GM23338 (cell line): ENCODE results near the gene RCBTB2. TPM values are rescaled to one million over a fixed set of nuclear protein-coding genes. Genes with fewer than 3 reads are reported as not detected.
"Not testable (repeated sequence)": the region's sequence is repeated elsewhere in the genome, so short reads cannot be mapped to it uniquely, and the experiment has no call there.

ENCODE experiments used
- ATAC-seq: fragments of 200-7000 bp; cut with Tn5 transposase; 3 replicates; pipeline ENCODE4 v1.9.1; 2020
- DNase-seq: peaks from one replicate; pipeline ENCODE4 v3.0.0-alpha.2; 2015; ENCODE audit warnings: low spot score
- H2AFZ ChIP-seq: fragments of 200-600 bp; sonication (generic); 2 replicates; pipeline ENCODE4 v1.8.0; 2016; ENCODE audit warnings: antibody characterized with exemption, mild to moderate bottlenecking, moderate library complexity
- H3F3A ChIP-seq: fragments of 200-600 bp; sonication (generic); replicated peaks from 2 replicates; pipeline ENCODE4 v1.8.0; 2017; ENCODE audit warnings: antibody characterized with exemption, mixed run types, low read depth
- H3K27ac ChIP-seq: fragments of 200-600 bp; sonication (generic); 2 replicates; pipeline ENCODE4 v1.6.1; 2016; ENCODE audit warnings: low read depth
- H3K27me3 ChIP-seq: fragments of 200-600 bp; sonication (generic); 2 replicates; pipeline ENCODE4 v1.8.0; 2016; ENCODE audit warnings: mild to moderate bottlenecking, mixed run types, moderate library complexity; ENCODE audit not compliant: insufficient read depth
- H3K36me3 ChIP-seq: fragments of 200-600 bp; sonication (generic); 2 replicates; pipeline ENCODE4 v1.8.0; 2016; ENCODE audit warnings: mild to moderate bottlenecking; ENCODE audit not compliant: insufficient read depth
- H3K4me1 ChIP-seq: fragments of 200-600 bp; sonication (generic); 2 replicates; pipeline ENCODE4 v1.8.0; 2016; ENCODE audit warnings: mild to moderate bottlenecking, moderate library complexity; ENCODE audit not compliant: insufficient read depth
- H3K4me2 ChIP-seq: fragments of 200-600 bp; sonication (generic); 2 replicates; pipeline ENCODE4 v1.7.1; 2017; ENCODE audit warnings: mixed run types
- H3K4me3 ChIP-seq: fragments of 200-600 bp; sonication (generic); 2 replicates; pipeline ENCODE4 v1.6.1; 2016; ENCODE audit warnings: mixed run types
- H3K79me2 ChIP-seq: fragments of 200-600 bp; sonication (generic); replicated peaks from 2 replicates; pipeline ENCODE4 v1.8.0; 2017; ENCODE audit warnings: mild to moderate bottlenecking; ENCODE audit not compliant: insufficient read depth
- H3K9me2 ChIP-seq: fragments of 200-600 bp; sonication (generic); 2 replicates; pipeline ENCODE4 v1.8.0; 2017; ENCODE audit not compliant: insufficient read depth
- H4K20me1 ChIP-seq: fragments of 200-600 bp; sonication (generic); replicated peaks from 2 replicates; pipeline ENCODE4 v1.8.0; 2017; ENCODE audit warnings: mild to moderate bottlenecking; ENCODE audit not compliant: insufficient read depth
- H3K27ac Mint-ChIP-seq: 2 replicates; pipeline ENCODE4 v1.8.0; 2020; ENCODE audit warnings: inconsistent platforms, mild to moderate bottlenecking, moderate library complexity, mixed read lengths
- H3K27me3 Mint-ChIP-seq: 3 replicates; pipeline ENCODE4 v1.8.0; 2022; ENCODE audit warnings: low read depth, mild to moderate bottlenecking, moderate library complexity, mixed read lengths, inconsistent platforms; ENCODE audit not compliant: insufficient read depth, poor library complexity
- H3K36me3 Mint-ChIP-seq: 3 replicates; pipeline ENCODE4 v1.8.0; 2021; ENCODE audit warnings: low read depth, mild to moderate bottlenecking, inconsistent platforms, moderate library complexity, mixed read lengths
- H3K4me1 Mint-ChIP-seq: 3 replicates; pipeline ENCODE4 v1.8.0; 2020; ENCODE audit warnings: mild to moderate bottlenecking, inconsistent platforms, mixed read lengths
- H3K4me3 Mint-ChIP-seq: 3 replicates; pipeline ENCODE4 v1.8.0; 2021; ENCODE audit warnings: moderate library complexity, mild to moderate bottlenecking, inconsistent platforms, mixed read lengths
- H3K9me3 Mint-ChIP-seq: 3 replicates; pipeline ENCODE4 v1.8.0; 2020; ENCODE audit warnings: moderate library complexity, mild to moderate bottlenecking, inconsistent platforms, mixed read lengths
- NANOG ChIP-seq: IDR thresholded peaks from 2 replicates; pipeline ENCODE4 v1.6.1; 2016; ENCODE audit warnings: antibody characterized with exemption, borderline replicate concordance
- POLR2AphosphoS5 ChIP-seq: IDR thresholded peaks from 2 replicates; pipeline ENCODE4 v1.6.1; 2016; ENCODE audit warnings: antibody characterized with exemption, low read depth
- STAT1 ChIP-seq: IDR thresholded peaks from one replicate; pipeline ENCODE4 v1.6.1; 2016; ENCODE audit warnings: antibody characterized with exemption; ENCODE audit not compliant: unreplicated experiment
- ZNF331 ChIP-seq: fragments of 250-450 bp; sonication (Bioruptor Pico); IDR thresholded peaks from 2 replicates; pipeline ENCODE4 v1.5.0; 2020; ENCODE audit warnings: low read depth, mild to moderate bottlenecking, moderate library complexity
- ZNF462 ChIP-seq: fragments of 250-450 bp; sonication (Bioruptor Pico); IDR thresholded peaks from 2 replicates; pipeline ENCODE4 v1.5.0; 2020; ENCODE audit warnings: mild to moderate bottlenecking, moderate library complexity
- polyA plus RNA-seq: library from polyadenylated mRNA; unstranded; fragments of >200 nt; fragmentation: Nextera tagmentation; extraction: Ambion mirVana; gene quantifications from 2 replicates; pipeline ENCODE4 v1.2.1, GENCODE V29; 2016
- total RNA-seq: library from RNA; depleted of rRNA; stranded (reverse); fragments of >200 nt; shearing (Covaris generic); gene quantifications from 2 replicates; pipeline ENCODE4 v1.2.3, GENCODE V29; 2014
- TF ChIP-seq, protein P1 (sequence below), 2 experiments: fragments of 200-600 bp in 1 of 2; sonication (generic) in 1 of 2; conservative IDR thresholded peaks; 2 replicates each; pipeline versions ENCODE4 v1.5.1 to v1.6.1; 2016 to 2017; ENCODE audit warnings: antibody characterized with exemption in 2 of 2, low read depth in 2 of 2, mild to moderate bottlenecking in 2 of 2, moderate library complexity in 1 of 2

RCBTB2 gene
- total and polyA plus RNA-seq, 2 experiments from 2014 or later = 8.1 to 20.8 TPM

DNA sequence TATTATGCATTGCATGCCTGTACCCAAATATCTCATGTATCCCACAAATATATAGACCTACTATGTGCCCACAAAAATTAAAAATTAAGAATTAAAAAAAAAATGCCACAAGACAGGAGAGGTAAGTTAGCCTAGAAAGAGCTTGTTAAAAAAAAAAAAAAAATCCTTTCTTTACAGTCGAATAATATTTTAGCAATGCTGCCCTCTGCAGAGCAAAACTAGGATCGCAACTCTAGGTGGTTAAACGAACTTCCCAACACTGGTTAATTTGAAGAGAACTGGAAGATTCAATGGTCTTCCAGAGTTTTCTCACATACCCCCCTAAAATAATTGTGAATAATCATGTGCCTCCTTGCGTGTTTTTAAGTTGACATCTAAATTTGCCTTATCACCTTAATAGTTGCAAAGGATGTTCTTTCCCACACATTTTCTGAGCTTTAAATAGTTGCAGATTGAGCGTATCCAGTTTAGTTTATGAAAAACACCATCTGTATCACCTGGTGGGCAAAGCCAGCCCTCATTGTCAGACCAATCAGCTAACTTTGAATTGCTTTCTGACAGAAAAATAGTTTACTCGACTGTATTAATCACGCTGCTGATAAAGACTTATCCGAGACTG is 47.4 kb upstream of the RCBTB2 start:
- Histone ChIP-seq H3K27ac (no peak overlapping the region), H3K4me2 (no peak overlapping the region), H3K79me2 (no peaks in the 10 kb centered on the region), H3F3A (no peaks in the 10 kb centered on the region), H3K27me3 (no peaks in the 10 kb centered on the region), H3K4me1 (peaks cover 3% of the 10 kb centered on the region), H3K36me3 (no peaks in the 10 kb centered on the region), H4K20me1 (no peaks in the 10 kb centered on the region), H2AFZ (no peak overlapping the region), H3K4me3 (no peak overlapping the region), H3K9me2 (peaks cover 10% of the 10 kb centered on the region)
- ATAC-seq = peak; percentile 65
- Mint-ChIP-seq H3K9me3 (no peaks in the 10 kb centered on the region), H3K4me1 (peaks cover under 1% of the 10 kb centered on the region; the same call in 1 of the 3 replicates), H3K4me3 (no peak overlapping the region), H3K27ac (no peak overlapping the region), H3K27me3 (peaks cover 5% of the 10 kb centered on the region), H3K36me3 (no peaks in the 10 kb centered on the region)
- no peak for TF ChIP-seq POLR2AphosphoS5
- TF ChIP-seq ZNF331 (CRISPR knock-in tag) = no peak
- TF ChIP-seq, protein P1, sequence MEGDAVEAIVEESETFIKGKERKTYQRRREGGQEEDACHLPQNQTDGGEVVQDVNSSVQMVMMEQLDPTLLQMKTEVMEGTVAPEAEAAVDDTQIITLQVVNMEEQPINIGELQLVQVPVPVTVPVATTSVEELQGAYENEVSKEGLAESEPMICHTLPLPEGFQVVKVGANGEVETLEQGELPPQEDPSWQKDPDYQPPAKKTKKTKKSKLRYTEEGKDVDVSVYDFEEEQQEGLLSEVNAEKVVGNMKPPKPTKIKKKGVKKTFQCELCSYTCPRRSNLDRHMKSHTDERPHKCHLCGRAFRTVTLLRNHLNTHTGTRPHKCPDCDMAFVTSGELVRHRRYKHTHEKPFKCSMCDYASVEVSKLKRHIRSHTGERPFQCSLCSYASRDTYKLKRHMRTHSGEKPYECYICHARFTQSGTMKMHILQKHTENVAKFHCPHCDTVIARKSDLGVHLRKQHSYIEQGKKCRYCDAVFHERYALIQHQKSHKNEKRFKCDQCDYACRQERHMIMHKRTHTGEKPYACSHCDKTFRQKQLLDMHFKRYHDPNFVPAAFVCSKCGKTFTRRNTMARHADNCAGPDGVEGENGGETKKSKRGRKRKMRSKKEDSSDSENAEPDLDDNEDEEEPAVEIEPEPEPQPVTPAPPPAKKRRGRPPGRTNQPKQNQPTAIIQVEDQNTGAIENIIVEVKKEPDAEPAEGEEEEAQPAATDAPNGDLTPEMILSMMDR (conservative IDR thresholded peaks at IDR 0.05; ENCODE audit: low read depth in 2 of 2) = peak; percentile 64 to 76
- no peak for TF ChIP-seq ZNF462 (CRISPR knock-in tag)
- no peak for TF ChIP-seq STAT1
- no peak for TF ChIP-seq NANOG
- peak; percentile 84 for DNase-seq

- not testable (repeated sequence) for H3K27ac ChIP-seq, H3K4me3 Mint-ChIP-seq, H3K27ac Mint-ChIP-seq
Observed at GRCh38 chr13:48579919-48580180, 47.0 kb upstream of the RCBTB2 start.

More at GRCh38 chr13:48579919-48580180, 47.0 kb upstream of the RCBTB2 start:
- H3K27me3 Mint-ChIP-seq, DNase-seq, H3K4me1 ChIP-seq, H3K36me3 ChIP-seq, H3K4me2 ChIP-seq, H3K27me3 ChIP-seq, ATAC-seq, H3K4me1 Mint-ChIP-seq, H3K4me3 ChIP-seq, H4K20me1 ChIP-seq, H3K79me2 ChIP-seq, H3K9me3 Mint-ChIP-seq, H3F3A ChIP-seq, H3K36me3 Mint-ChIP-seq: not testable (repeated sequence)
- Histone ChIP-seq H3K9me2 (peaks cover 10% of the 10 kb centered on the region), H2AFZ (0 out of 2 replicates have a peak overlapping the region, but pooled peaks have one; percentile 87)
